Measurements from ENCODE around the gene SZT2.

- no peak for TF ChIP-seq CTCF (conservative IDR thresholded peaks at IDR 0.05; ENCODE audit: low read depth, low read length)
- TF ChIP-seq EZH2 (IDR thresholded peaks at IDR 0.05; ENCODE audit: low read length, unreplicated experiment) = no peak
- no peak for TF ChIP-seq EZH2phosphoT487 (IDR thresholded peaks at IDR 0.05; ENCODE audit: borderline replicate concordance, low read length)
Measured at GRCh38 chr1:43473463-43473862, 83.8 kb downstream of the SZT2 start.

Data from PC-3 (cell line).